ENCODE data around the gene PGAP1.

- TF ChIP-seq IRF1 (CRISPR knock-in tag; IDR thresholded peaks at IDR 0.05) (no peak), ZNF219 (CRISPR knock-in tag; IDR thresholded peaks at IDR 0.05; ENCODE audit: borderline replicate concordance) (no peak), FOXP1 (CRISPR knock-in tag; IDR thresholded peaks at IDR 0.05; ENCODE audit: borderline replicate concordance) (no peak), MXD4 (CRISPR knock-in tag; IDR thresholded peaks at IDR 0.05; ENCODE audit: borderline replicate concordance) (no peak), E2F1 (CRISPR knock-in tag; IDR thresholded peaks at IDR 0.05) (no peak), CTCF (IDR thresholded peaks at IDR 0.05) (no peak), ZNF532 (CRISPR knock-in tag; IDR thresholded peaks at IDR 0.05; ENCODE audit: borderline replicate concordance) (no peak), JUN (CRISPR knock-in tag; IDR thresholded peaks at IDR 0.05) (no peak), MYBL2 (CRISPR knock-in tag; IDR thresholded peaks at IDR 0.05) (no peak), KAT7 (CRISPR knock-in tag; IDR thresholded peaks at IDR 0.05; ENCODE audit: borderline replicate concordance) (no peak), CREB1 (CRISPR knock-in tag; IDR thresholded peaks at IDR 0.05) (no peak)
These were observed 124.7 kb downstream of the PGAP1 start for GRCh38 chr2:196801674-196802261.

Measured in WTC11 (cell line).